ENCODE data around the gene AACS.

Gene AACS

GRCh38 chr12:125162489-125163028 lies 97.3 kb downstream of the AACS start:
- H3K27me3 ChIP-seq (ENCODE audit: insufficient read depth, insufficient read length), result no peaks in the 10 kb centered on the region
- no peaks in the 10 kb centered on the region; the same call in 1 of the 2 replicates for H3K9me3 ChIP-seq (ENCODE audit: insufficient read depth, low read length)
- TF ChIP-seq ZNF274 (IDR thresholded peaks at IDR 0.05; ENCODE audit: low read depth, low read length), result no peak
- no peak for TF ChIP-seq SUZ12 (IDR thresholded peaks at IDR 0.05; ENCODE audit: extremely low read depth, insufficient read depth, insufficient read length)
- TF ChIP-seq YY1 (IDR thresholded peaks at IDR 0.05; ENCODE audit: insufficient read depth, insufficient read length), result no peak
- H3K4me3 ChIP-seq (ENCODE audit: insufficient read length, low read depth), result no peak overlapping the region
- H3K9ac ChIP-seq (ENCODE audit: insufficient read length, low read depth), result no peak overlapping the region
- DNase-seq (ENCODE audit: low read depth, low spot score), result no peak
- H3K36me3 ChIP-seq (ENCODE audit: insufficient read depth, insufficient read length, low read length), result no peaks in the 10 kb centered on the region
- peaks cover 6% of the 10 kb centered on the region for H3K4me1 ChIP-seq (ENCODE audit: insufficient read depth, insufficient read length)

GRCh38 chr12:125163148-125163547 lies 97.9 kb downstream of the AACS start:
- Histone ChIP-seq H3K4me3 (ENCODE audit: insufficient read length, low read depth) (no peak overlapping the region), H3K9ac (ENCODE audit: insufficient read length, low read depth) (no peak overlapping the region), H3K4me1 (ENCODE audit: insufficient read depth, insufficient read length) (peaks cover 6% of the 10 kb centered on the region), H3K36me3 (ENCODE audit: insufficient read depth, insufficient read length, low read length) (no peaks in the 10 kb centered on the region), H3K27me3 (ENCODE audit: insufficient read depth, insufficient read length) (no peaks in the 10 kb centered on the region), H3K9me3 (ENCODE audit: insufficient read depth, low read length) (no peaks in the 10 kb centered on the region; the same call in 1 of the 2 replicates)
- TF ChIP-seq SUZ12 (IDR thresholded peaks at IDR 0.05; ENCODE audit: extremely low read depth, insufficient read depth, insufficient read length) (no peak), YY1 (IDR thresholded peaks at IDR 0.05; ENCODE audit: insufficient read depth, insufficient read length) (no peak), ZNF274 (IDR thresholded peaks at IDR 0.05; ENCODE audit: low read depth, low read length) (no peak)
- DNase-seq (ENCODE audit: low read depth, low spot score), result no peak

GRCh38 chr12:125164541-125164940 lies 99.3 kb downstream of the AACS start:
- Histone ChIP-seq H3K36me3 (ENCODE audit: insufficient read depth, insufficient read length, low read length) (no peaks in the 10 kb centered on the region), H3K27me3 (ENCODE audit: insufficient read depth, insufficient read length) (no peaks in the 10 kb centered on the region), H3K9ac (ENCODE audit: insufficient read length, low read depth) (no peak overlapping the region), H3K4me3 (ENCODE audit: insufficient read length, low read depth) (no peak overlapping the region), H3K4me1 (ENCODE audit: insufficient read depth, insufficient read length) (peaks cover 6% of the 10 kb centered on the region), H3K9me3 (ENCODE audit: insufficient read depth, low read length) (no peaks in the 10 kb centered on the region; the same call in 1 of the 2 replicates)
- no peak for DNase-seq (ENCODE audit: low read depth, low spot score)
- no peak for TF ChIP-seq YY1 (IDR thresholded peaks at IDR 0.05; ENCODE audit: insufficient read depth, insufficient read length)
- no peak for TF ChIP-seq ZNF274 (IDR thresholded peaks at IDR 0.05; ENCODE audit: low read depth, low read length)
- TF ChIP-seq SUZ12 (IDR thresholded peaks at IDR 0.05; ENCODE audit: extremely low read depth, insufficient read depth, insufficient read length), result no peak

GRCh38 chr12:125166041-125166440 lies 100.8 kb downstream of the AACS start:
- DNase-seq (ENCODE audit: low read depth, low spot score), result no peak
- Histone ChIP-seq H3K9me3 (ENCODE audit: insufficient read depth, low read length) (no peaks in the 10 kb centered on the region), H3K9ac (ENCODE audit: insufficient read length, low read depth) (no peak overlapping the region), H3K36me3 (ENCODE audit: insufficient read depth, insufficient read length, low read length) (no peaks in the 10 kb centered on the region), H3K4me1 (ENCODE audit: insufficient read depth, insufficient read length) (peaks cover 6% of the 10 kb centered on the region), H3K4me3 (ENCODE audit: insufficient read length, low read depth) (no peak overlapping the region), H3K27me3 (ENCODE audit: insufficient read depth, insufficient read length) (no peaks in the 10 kb centered on the region)
- TF ChIP-seq SUZ12 (IDR thresholded peaks at IDR 0.05; ENCODE audit: extremely low read depth, insufficient read depth, insufficient read length), result no peak
- TF ChIP-seq ZNF274 (IDR thresholded peaks at IDR 0.05; ENCODE audit: low read depth, low read length), result no peak
- TF ChIP-seq YY1 (IDR thresholded peaks at IDR 0.05; ENCODE audit: insufficient read depth, insufficient read length), result no peak

GRCh38 chr12:125167658-125168057 lies 102.4 kb downstream of the AACS start:
- H3K36me3 ChIP-seq (ENCODE audit: insufficient read depth, insufficient read length, low read length), result no peaks in the 10 kb centered on the region
- TF ChIP-seq YY1 (IDR thresholded peaks at IDR 0.05; ENCODE audit: insufficient read depth, insufficient read length) (no peak), ZNF274 (IDR thresholded peaks at IDR 0.05; ENCODE audit: low read depth, low read length) (no peak), SUZ12 (IDR thresholded peaks at IDR 0.05; ENCODE audit: extremely low read depth, insufficient read depth, insufficient read length) (no peak)

GRCh38 chr12:125169451-125169850 lies 104.2 kb downstream of the AACS start:
- no peak for DNase-seq (ENCODE audit: low read depth, low spot score)
- no peak overlapping the region for H3K9ac ChIP-seq (ENCODE audit: insufficient read length, low read depth)
- TF ChIP-seq ZNF274 (IDR thresholded peaks at IDR 0.05; ENCODE audit: low read depth, low read length), result no peak
- no peak for TF ChIP-seq SUZ12 (IDR thresholded peaks at IDR 0.05; ENCODE audit: extremely low read depth, insufficient read depth, insufficient read length)
- TF ChIP-seq YY1 (IDR thresholded peaks at IDR 0.05; ENCODE audit: insufficient read depth, insufficient read length), result no peak
- H3K9me3 ChIP-seq (ENCODE audit: insufficient read depth, low read length), result no peaks in the 10 kb centered on the region
- no peaks in the 10 kb centered on the region for H3K27me3 ChIP-seq (ENCODE audit: insufficient read depth, insufficient read length)
- no peak overlapping the region for H3K4me3 ChIP-seq (ENCODE audit: insufficient read length, low read depth)
- peaks cover 4% of the 10 kb centered on the region for H3K4me1 ChIP-seq (ENCODE audit: insufficient read depth, insufficient read length)
- no peaks in the 10 kb centered on the region for H3K36me3 ChIP-seq (ENCODE audit: insufficient read depth, insufficient read length, low read length)

More at GRCh38 chr12:125167658-125168057, 102.4 kb downstream of the AACS start:
- Histone ChIP-seq H3K4me1 (ENCODE audit: insufficient read depth, insufficient read length) (no peaks in the 10 kb centered on the region), H3K27me3 (ENCODE audit: insufficient read depth, insufficient read length) (no peaks in the 10 kb centered on the region), H3K4me3 (ENCODE audit: insufficient read length, low read depth) (no peak overlapping the region), H3K9ac (ENCODE audit: insufficient read length, low read depth) (no peak overlapping the region), H3K9me3 (ENCODE audit: insufficient read depth, low read length) (no peaks in the 10 kb centered on the region)
- no peak for DNase-seq (ENCODE audit: low read depth, low spot score)

- DNase-seq (ENCODE audit: low read depth, low spot score), result no peak
- Histone ChIP-seq H3K4me1 (ENCODE audit: insufficient read depth, insufficient read length) (peaks cover 4% of the 10 kb centered on the region), H3K9me3 (ENCODE audit: insufficient read depth, low read length) (no peaks in the 10 kb centered on the region), H3K4me3 (ENCODE audit: insufficient read length, low read depth) (no peak overlapping the region), H3K27me3 (ENCODE audit: insufficient read depth, insufficient read length) (no peaks in the 10 kb centered on the region), H3K9ac (ENCODE audit: insufficient read length, low read depth) (no peak overlapping the region), H3K36me3 (ENCODE audit: insufficient read depth, insufficient read length, low read length) (no peaks in the 10 kb centered on the region)
- TF ChIP-seq ZNF274 (IDR thresholded peaks at IDR 0.05; ENCODE audit: low read depth, low read length) (no peak), SUZ12 (IDR thresholded peaks at IDR 0.05; ENCODE audit: extremely low read depth, insufficient read depth, insufficient read length) (no peak), YY1 (IDR thresholded peaks at IDR 0.05; ENCODE audit: insufficient read depth, insufficient read length) (no peak)
These were observed 104.6 kb downstream of the AACS start for GRCh38 chr12:125169870-125170269.

Measured in NT2/D1 (cell line).